Muscle of arm (tissue), 12 donors: ENCODE measurements around the gene LRRC7. TPM values are rescaled to one million over a fixed set of nuclear protein-coding genes. Genes with fewer than 3 reads are reported as not detected.
A peak's percentile ranks its signal among the peaks of the same experiment; 100 is the strongest.
"Not testable (repeated sequence)": the region's sequence is repeated elsewhere in the genome, so short reads cannot be mapped to it uniquely, and the experiment has no call there.

Experiments used
- DNase-seq: peaks from one replicate; pipeline ENCODE4 v3.0.0-alpha.2; 2013
- polyA plus RNA-seq, 12 donors: library from polyadenylated mRNA; unstranded; fragments of 120-200 nt; gene quantifications; one replicate each; pipeline ENCODE4 v1.2.1, GENCODE V29; 2013; ENCODE audit not compliant: insufficient read length in 12 of 12

LRRC7 gene
- polyA plus RNA-seq, 12 donors = 14.5 to 38.4 (median 28.2) TPM; not detected in 1

- no peak for DNase-seq
Measured at GRCh38 chr1:69858534-69858933, 290.8 kb downstream of the LRRC7 start.

- DNase-seq = no peak
Measured at GRCh38 chr1:69861641-69862040, 293.9 kb downstream of the LRRC7 start.

- DNase-seq = no peak
Measured at GRCh38 chr1:69862906-69863305, 295.2 kb downstream of the LRRC7 start.

- no peak for DNase-seq
Measured at GRCh38 chr1:69863704-69864103, 296.0 kb downstream of the LRRC7 start.

GRCh38 chr1:69871412-69871811 lies 303.7 kb downstream of the LRRC7 start:
- DNase-seq = no peak

- no peak for DNase-seq
Measured at GRCh38 chr1:69878338-69878737, 310.6 kb downstream of the LRRC7 start.

GRCh38 chr1:69888016-69888415 lies 320.3 kb downstream of the LRRC7 start:
- not testable (repeated sequence) for DNase-seq

GRCh38 chr1:69888657-69889056 lies 320.9 kb downstream of the LRRC7 start:
- DNase-seq = no peak

GRCh38 chr1:69898403-69898947 lies 330.8 kb downstream of the LRRC7 start:
- no peak for DNase-seq

GRCh38 chr1:69911301-69911801 lies 343.6 kb downstream of the LRRC7 start:
- no peak for DNase-seq

- peak; percentile 95 for DNase-seq
Measured at GRCh38 chr1:69913977-69914376, 346.3 kb downstream of the LRRC7 start.

GRCh38 chr1:69914976-69915765 lies 347.4 kb downstream of the LRRC7 start:
- peak; percentile 75 for DNase-seq

GRCh38 chr1:69919129-69919921 lies 351.6 kb downstream of the LRRC7 start:
- DNase-seq = no peak

- DNase-seq = no peak
Measured at GRCh38 chr1:69919922-69920273, 352.2 kb downstream of the LRRC7 start.

GRCh38 chr1:69920426-69920825 lies 352.7 kb downstream of the LRRC7 start:
- no peak for DNase-seq

- no peak for DNase-seq
Measured at GRCh38 chr1:69921486-69921885, 353.8 kb downstream of the LRRC7 start.

- DNase-seq = not testable (repeated sequence)
Measured at GRCh38 chr1:69928234-69928633, 360.5 kb downstream of the LRRC7 start.

GRCh38 chr1:69929308-69930057 lies 361.8 kb downstream of the LRRC7 start:
- DNase-seq = no peak

GRCh38 chr1:69930396-69930795 lies 362.7 kb downstream of the LRRC7 start:
- DNase-seq = no peak

- DNase-seq = no peak
Measured at GRCh38 chr1:69932760-69933159, 365.0 kb downstream of the LRRC7 start.

GRCh38 chr1:69940231-69940630 lies 372.5 kb downstream of the LRRC7 start:
- DNase-seq = no peak

GRCh38 chr1:69940816-69941215 lies 373.1 kb downstream of the LRRC7 start:
- DNase-seq = no peak
